GM06990 (cell line): ENCODE data around the gene C16orf92.

Experiments
- DNase-seq: peaks from one replicate; pipeline ENCODE4 v3.0.0-alpha.2; 2011; ENCODE audit not compliant: insufficient read length; ENCODE audit errors: extremely low read depth
- H3K27me3 ChIP-seq: replicated peaks from 2 replicates; pipeline ENCODE4 v1.6.0; 2011; ENCODE audit warnings: low read length; ENCODE audit not compliant: control insufficient read depth, insufficient read depth
- H3K36me3 ChIP-seq: 2 replicates; pipeline ENCODE4 v1.5.1; 2011; ENCODE audit warnings: low read length; ENCODE audit not compliant: control insufficient read depth, insufficient read depth
- H3K4me3 ChIP-seq: replicated peaks from 2 replicates; pipeline ENCODE4 v1.5.1; 2011; ENCODE audit warnings: low read depth, mild to moderate bottlenecking, control low read depth, low read length
- TF ChIP-seq, protein P1 (sequence below): IDR thresholded peaks from 2 replicates; pipeline ENCODE4 v1.5.1; 2011; ENCODE audit warnings: low read length, control low read depth, mild to moderate bottlenecking, inconsistent platforms; ENCODE audit not compliant: insufficient read depth, poor library complexity, severe bottlenecking

The C16orf92 gene

DNA sequence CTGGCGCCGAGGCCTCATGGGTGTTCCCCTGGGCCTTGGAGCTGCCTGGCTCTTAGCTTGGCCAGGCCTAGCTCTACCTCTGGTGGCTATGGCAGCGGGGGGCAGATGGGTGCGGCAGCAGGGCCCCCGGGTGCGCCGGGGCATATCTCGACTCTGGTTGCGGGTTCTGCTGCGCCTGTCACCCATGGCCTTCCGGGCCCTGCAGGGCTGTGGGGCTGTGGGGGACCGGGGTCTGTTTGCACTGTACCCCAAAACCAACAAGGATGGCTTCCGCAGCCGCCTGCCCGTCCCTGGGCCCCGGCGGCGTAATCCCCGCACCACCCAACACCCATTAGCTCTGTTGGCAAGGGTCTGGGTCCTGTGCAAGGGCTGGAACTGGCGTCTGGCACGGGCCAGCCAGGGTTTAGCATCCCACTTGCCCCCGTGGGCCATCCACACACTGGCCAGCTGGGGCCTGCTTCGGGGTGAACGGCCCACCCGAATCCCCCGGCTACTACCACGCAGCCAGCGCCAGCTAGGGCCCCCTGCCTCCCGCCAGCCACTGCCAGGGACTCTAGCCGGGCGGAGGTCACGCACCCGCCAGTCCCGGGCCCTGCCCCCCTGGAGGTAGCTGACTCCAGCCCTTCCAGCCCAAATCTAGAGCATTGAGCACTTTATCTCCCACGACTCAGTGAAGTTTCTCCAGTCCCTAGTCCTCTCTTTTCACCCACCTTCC, 35.5 kb upstream of the C16orf92 start:
- TF ChIP-seq, protein P1, sequence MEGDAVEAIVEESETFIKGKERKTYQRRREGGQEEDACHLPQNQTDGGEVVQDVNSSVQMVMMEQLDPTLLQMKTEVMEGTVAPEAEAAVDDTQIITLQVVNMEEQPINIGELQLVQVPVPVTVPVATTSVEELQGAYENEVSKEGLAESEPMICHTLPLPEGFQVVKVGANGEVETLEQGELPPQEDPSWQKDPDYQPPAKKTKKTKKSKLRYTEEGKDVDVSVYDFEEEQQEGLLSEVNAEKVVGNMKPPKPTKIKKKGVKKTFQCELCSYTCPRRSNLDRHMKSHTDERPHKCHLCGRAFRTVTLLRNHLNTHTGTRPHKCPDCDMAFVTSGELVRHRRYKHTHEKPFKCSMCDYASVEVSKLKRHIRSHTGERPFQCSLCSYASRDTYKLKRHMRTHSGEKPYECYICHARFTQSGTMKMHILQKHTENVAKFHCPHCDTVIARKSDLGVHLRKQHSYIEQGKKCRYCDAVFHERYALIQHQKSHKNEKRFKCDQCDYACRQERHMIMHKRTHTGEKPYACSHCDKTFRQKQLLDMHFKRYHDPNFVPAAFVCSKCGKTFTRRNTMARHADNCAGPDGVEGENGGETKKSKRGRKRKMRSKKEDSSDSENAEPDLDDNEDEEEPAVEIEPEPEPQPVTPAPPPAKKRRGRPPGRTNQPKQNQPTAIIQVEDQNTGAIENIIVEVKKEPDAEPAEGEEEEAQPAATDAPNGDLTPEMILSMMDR: no peak
- H3K36me3 ChIP-seq: peaks cover 51% of the 10 kb centered on the region
- H3K27me3 ChIP-seq: no peaks in the 10 kb centered on the region
- no peak overlapping the region for H3K4me3 ChIP-seq
- DNase-seq: no peak

GRCh38 chr16:29988346-29989075, 34.5 kb upstream of the C16orf92 start:
- no peak overlapping the region for H3K4me3 ChIP-seq
- H3K36me3 ChIP-seq: peaks cover 49% of the 10 kb centered on the region
- no peak for DNase-seq
- H3K27me3 ChIP-seq: no peaks in the 10 kb centered on the region
- TF ChIP-seq, protein P1: no peak

- Histone ChIP-seq H3K4me3 (no peak overlapping the region), H3K36me3 (peaks cover 43% of the 10 kb centered on the region), H3K27me3 (no peaks in the 10 kb centered on the region)
- TF ChIP-seq, protein P1: no peak
- no peak for DNase-seq
Observed at GRCh38 chr16:29989111-29989858, 33.7 kb upstream of the C16orf92 start.

- peaks cover 40% of the 10 kb centered on the region for H3K36me3 ChIP-seq
Observed at GRCh38 chr16:29990034-29990433, 33.0 kb upstream of the C16orf92 start.

DNA sequence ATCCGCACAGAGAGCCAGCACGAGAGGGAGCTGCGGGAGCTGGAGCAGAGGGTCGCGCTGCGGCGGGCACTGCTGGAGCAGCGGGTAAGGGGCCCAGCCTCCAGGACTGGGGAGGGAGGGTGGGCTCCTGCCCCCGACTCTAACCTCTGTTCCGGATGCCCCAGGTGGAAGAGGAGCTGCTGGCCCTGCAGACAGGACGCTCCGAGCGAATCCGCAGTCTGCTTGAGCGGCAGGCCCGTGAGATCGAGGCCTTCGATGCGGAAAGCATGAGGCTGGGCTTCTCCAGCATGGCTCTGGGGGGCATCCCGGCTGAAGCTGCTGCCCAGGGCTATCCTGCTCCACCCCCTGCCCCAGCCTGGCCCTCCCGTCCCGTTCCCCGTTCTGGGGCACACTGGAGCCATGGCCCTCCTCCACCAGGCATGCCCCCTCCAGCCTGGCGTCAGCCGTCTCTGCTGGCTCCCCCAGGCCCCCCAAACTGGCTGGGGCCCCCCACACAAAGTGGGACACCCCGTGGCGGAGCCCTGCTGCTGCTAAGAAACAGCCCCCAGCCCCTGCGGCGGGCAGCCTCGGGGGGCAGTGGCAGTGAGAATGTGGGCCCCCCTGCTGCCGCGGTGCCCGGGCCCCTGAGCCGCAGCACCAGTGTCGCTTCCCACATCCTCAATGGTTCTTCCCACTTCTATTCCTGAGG, 32.0 kb upstream of the C16orf92 start:
- no peak for DNase-seq
- Histone ChIP-seq H3K27me3 (no peaks in the 10 kb centered on the region), H3K36me3 (peaks cover 31% of the 10 kb centered on the region), H3K4me3 (no peak overlapping the region)
- TF ChIP-seq, protein P1: no peak

More at GRCh38 chr16:29990034-29990433, 33.0 kb upstream of the C16orf92 start:
- Histone ChIP-seq H3K27me3 (no peaks in the 10 kb centered on the region), H3K4me3 (no peak overlapping the region)
- TF ChIP-seq, protein P1: no peak
- DNase-seq: no peak
